ENCODE results near the gene FARP2.
"Not testable (repeated sequence)": the region's sequence is repeated elsewhere in the genome, so short reads cannot be mapped to it uniquely, and the experiment has no call there.

The FARP2 gene

DNA sequence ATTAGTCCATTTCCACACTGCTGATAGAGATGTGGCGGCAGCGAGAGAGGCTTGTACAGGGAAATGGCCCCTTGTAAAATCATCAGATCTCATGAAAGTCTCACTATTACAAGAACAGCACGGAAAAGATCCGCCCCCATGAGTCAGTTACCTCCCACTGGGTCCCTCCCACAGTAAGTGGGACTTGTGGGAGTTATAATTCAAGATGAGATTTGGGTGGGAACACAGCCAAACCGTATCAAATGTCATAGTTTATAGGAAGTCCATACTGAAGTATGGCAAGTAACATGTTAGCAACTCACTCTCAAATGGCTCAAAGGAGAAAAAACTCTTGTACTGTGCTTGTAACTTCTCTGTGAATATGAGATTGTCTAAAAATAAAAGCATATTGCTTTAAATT lies 56.1 kb downstream of the FARP2 start (continued):
- TF ChIP-seq, protein P1, sequence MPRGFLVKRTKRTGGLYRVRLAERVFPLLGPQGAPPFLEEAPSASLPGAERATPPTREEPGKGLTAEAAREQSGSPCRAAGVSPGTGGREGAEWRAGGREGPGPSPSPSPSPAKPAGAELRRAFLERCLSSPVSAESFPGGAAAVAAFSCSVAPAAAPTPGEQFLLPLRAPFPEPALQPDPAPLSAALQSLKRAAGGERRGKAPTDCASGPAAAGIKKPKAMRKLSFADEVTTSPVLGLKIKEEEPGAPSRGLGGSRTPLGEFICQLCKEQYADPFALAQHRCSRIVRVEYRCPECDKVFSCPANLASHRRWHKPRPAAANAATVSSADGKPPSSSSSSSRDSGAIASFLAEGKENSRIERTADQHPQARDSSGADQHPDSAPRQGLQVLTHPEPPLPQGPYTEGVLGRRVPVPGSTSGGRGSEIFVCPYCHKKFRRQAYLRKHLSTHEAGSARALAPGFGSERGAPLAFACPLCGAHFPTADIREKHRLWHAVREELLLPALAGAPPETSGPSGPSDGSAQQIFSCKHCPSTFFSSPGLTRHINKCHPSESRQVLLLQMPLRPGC (tag by site-specific recombination; IDR thresholded peaks at IDR 0.05): no peak
- no peak for TF ChIP-seq ZFP41 (tag by site-specific recombination; IDR thresholded peaks at IDR 0.05; ENCODE audit: borderline replicate concordance)
- TF ChIP-seq ZNF664 (tag by site-specific recombination; IDR thresholded peaks at IDR 0.05): no peak
- peak; percentile 78 for TF ChIP-seq SCRT2 (tag by site-specific recombination; IDR thresholded peaks at IDR 0.05)
- peak; percentile 90 for TF ChIP-seq EGR2 (tag by site-specific recombination; IDR thresholded peaks at IDR 0.05; ENCODE audit: low read depth)
- TF ChIP-seq ZBTB21 (tag by site-specific recombination; IDR thresholded peaks at IDR 0.05): no peak; the same call in 1 of the 2 replicates
- peak; percentile 90 for TF ChIP-seq ZNF558 (tag by site-specific recombination; IDR thresholded peaks at IDR 0.05)
- TF ChIP-seq ZFP69B (tag by site-specific recombination; IDR thresholded peaks at IDR 0.05): 0 out of 2 replicates have a peak, but pooled peaks have one; percentile 35
- TF ChIP-seq PATZ1 (tag by site-specific recombination; IDR thresholded peaks at IDR 0.05): peak; percentile 59; the same call in 1 of the 2 replicates
- no peak for TF ChIP-seq ZNF623 (tag by site-specific recombination; IDR thresholded peaks at IDR 0.05)
- TF ChIP-seq GLI2 (tag by site-specific recombination; IDR thresholded peaks at IDR 0.05; ENCODE audit: borderline replicate concordance, low read depth): no peak
- TF ChIP-seq KLF1 (tag by site-specific recombination; IDR thresholded peaks at IDR 0.05): peak; percentile 45; the same call in 1 of the 2 replicates
- peak; percentile 67 for TF ChIP-seq ZEB2 (tag by site-specific recombination; IDR thresholded peaks at IDR 0.05)
- TF ChIP-seq ZNF24 (tag by site-specific recombination; IDR thresholded peaks at IDR 0.05): peak; percentile 42; the same call in 1 of the 2 replicates
- no peak for TF ChIP-seq ZNF280D (tag by site-specific recombination; IDR thresholded peaks at IDR 0.05)
- TF ChIP-seq ZNF555 (tag by site-specific recombination; conservative IDR thresholded peaks at IDR 0.05): no peak
- TF ChIP-seq ZNF366 (tag by site-specific recombination; conservative IDR thresholded peaks at IDR 0.05): peak; percentile 64

GRCh38 chr2:241413501-241413900 lies 57.4 kb downstream of the FARP2 start:
- CTCF ChIA-PET; H3K4me1 ChIP-seq (ENCODE audit: control insufficient read depth, insufficient read depth, low read length); H3K9me3 ChIP-seq (ENCODE audit: control insufficient read depth, insufficient read depth, low read depth, low read length); H3K27ac ChIP-seq (ENCODE audit: extremely low read depth, low read depth, low read length); H3K4me3 ChIP-seq (ENCODE audit: low read depth, low read length); POLR2A ChIA-PET: not testable (repeated sequence)
- H3K36me3 ChIP-seq (ENCODE audit: control insufficient read depth in 2 of 2, insufficient read depth in 1 of 2, low read length in 2 of 2): peaks cover 7 to 68% of the 10 kb centered on the region in 2 experiments; a peak in 2 of 3 replicates
- peak; percentile 95 for TF ChIP-seq ZNF121 (tag by site-specific recombination; IDR thresholded peaks at IDR 0.05)

All from HEK293 (cell line).